Bronchial epithelial cell (primary cell): ENCODE data around the gene ADPRHL1. TPM values are rescaled to one million over a fixed set of nuclear protein-coding genes. Genes with fewer than 3 reads are reported as not detected.
A peak's percentile ranks its signal among the peaks of the same experiment; 100 is the strongest.

Experiments
- DNase-seq: peaks from one replicate; pipeline ENCODE4 v3.0.0-alpha.2; 2010; ENCODE audit warnings: low read depth
- FAIRE-seq: peaks from 2 replicates; lab custom pipeline; 2011; peaks lifted over from hg19 to GRCh38; lab: Jason Lieb, UNC
- H3K27me3 ChIP-seq: 2 replicates; pipeline ENCODE4 v1.5.1; 2011; ENCODE audit warnings: low read length; ENCODE audit not compliant: control insufficient read depth, insufficient read depth
- H3K36me3 ChIP-seq: 2 replicates; pipeline ENCODE4 v1.5.1; 2011; ENCODE audit warnings: low read length; ENCODE audit not compliant: control insufficient read depth, insufficient read depth
- H3K4me3 ChIP-seq: 2 replicates; pipeline ENCODE4 v1.5.1; 2011; ENCODE audit warnings: mild to moderate bottlenecking, low read depth, low read length, control low read depth
- CTCF ChIP-seq: IDR thresholded peaks from 2 replicates; pipeline ENCODE4 v1.5.1; 2011; ENCODE audit warnings: mild to moderate bottlenecking, moderate library complexity, low read length, control low read depth, inconsistent platforms; ENCODE audit not compliant: insufficient read depth, severe bottlenecking
- total RNA-seq: library from RNA; depleted of rRNA; stranded (reverse); fragments of >200 nt; gene quantifications from 2 replicates; pipeline ENCODE4 v1.2.1, GENCODE V29; 2014

The ADPRHL1 gene
- total RNA-seq, 1 donor from 2014 or later: 0.26 TPM

GRCh38 chr13:113353254-113353653 lies 100.0 kb downstream of the ADPRHL1 start:
- no peak for TF ChIP-seq CTCF
- FAIRE-seq: no peak
- Histone ChIP-seq H3K36me3 (peaks cover 8% of the 10 kb centered on the region), H3K4me3 (no peak overlapping the region), H3K27me3 (no peaks in the 10 kb centered on the region)
- DNase-seq: no peak

GRCh38 chr13:113351514-113352026 lies 101.7 kb downstream of the ADPRHL1 start:
- DNase-seq: no peak
- Histone ChIP-seq H3K4me3 (no peak overlapping the region), H3K36me3 (peaks cover 10% of the 10 kb centered on the region), H3K27me3 (no peaks in the 10 kb centered on the region)
- no peak for FAIRE-seq
- TF ChIP-seq CTCF: no peak

GRCh38 chr13:113350938-113351335 lies 102.4 kb downstream of the ADPRHL1 start:
- Histone ChIP-seq H3K36me3 (peaks cover 10% of the 10 kb centered on the region), H3K4me3 (no peak overlapping the region), H3K27me3 (no peaks in the 10 kb centered on the region)
- no peak for TF ChIP-seq CTCF
- DNase-seq: no peak
- FAIRE-seq: no peak

GRCh38 chr13:113350065-113350937 lies 103.0 kb downstream of the ADPRHL1 start:
- peak; percentile 73 for FAIRE-seq

More at GRCh38 chr13:113350065-113350937, 103.0 kb downstream of the ADPRHL1 start:
- Histone ChIP-seq H3K27me3 (no peaks in the 10 kb centered on the region), H3K4me3 (no peak overlapping the region), H3K36me3 (peaks cover 10% of the 10 kb centered on the region)
- DNase-seq: peak; percentile 26
- TF ChIP-seq CTCF: no peak

Other genes starting within 250 kb of the ADPRHL1 start
- 55.3 and 61.1 TPM in 2 replicates for gene PCID2, start 244.8 kb downstream of the ADPRHL1 start, total RNA-seq
- 84.0 and 104 TPM in 2 replicates for gene CUL4A, start 243.9 kb downstream of the ADPRHL1 start, total RNA-seq
- 267 and 286 TPM in 2 replicates for gene LAMP1, start 156.2 kb downstream of the ADPRHL1 start, total RNA-seq
- 7.6 and 9.3 TPM in 2 replicates for gene GRTP1, start 89.4 kb downstream of the ADPRHL1 start, total RNA-seq
- 14.2 and 16.3 TPM in 2 replicates for gene DCUN1D2, start 37.2 kb upstream of the ADPRHL1 start, total RNA-seq
- 32.6 and 35.8 TPM in 2 replicates for gene TFDP1, start 131.3 kb upstream of the ADPRHL1 start, total RNA-seq
- not detected in 2 replicates for gene ATP4B, start 204.7 kb upstream of the ADPRHL1 start, total RNA-seq
- not detected in 2 replicates for gene GRK1, start 213.7 kb upstream of the ADPRHL1 start, total RNA-seq